NCI-H128 (cell line): Measurements from ENCODE around the gene NUAK1.

ENCODE experiments used
- DNase-seq: peaks from one replicate; lab custom pipeline; 2025; ENCODE audit not compliant: unreplicated experiment; lab: John Stamatoyannopoulos, UW

NUAK1 gene

DNA sequence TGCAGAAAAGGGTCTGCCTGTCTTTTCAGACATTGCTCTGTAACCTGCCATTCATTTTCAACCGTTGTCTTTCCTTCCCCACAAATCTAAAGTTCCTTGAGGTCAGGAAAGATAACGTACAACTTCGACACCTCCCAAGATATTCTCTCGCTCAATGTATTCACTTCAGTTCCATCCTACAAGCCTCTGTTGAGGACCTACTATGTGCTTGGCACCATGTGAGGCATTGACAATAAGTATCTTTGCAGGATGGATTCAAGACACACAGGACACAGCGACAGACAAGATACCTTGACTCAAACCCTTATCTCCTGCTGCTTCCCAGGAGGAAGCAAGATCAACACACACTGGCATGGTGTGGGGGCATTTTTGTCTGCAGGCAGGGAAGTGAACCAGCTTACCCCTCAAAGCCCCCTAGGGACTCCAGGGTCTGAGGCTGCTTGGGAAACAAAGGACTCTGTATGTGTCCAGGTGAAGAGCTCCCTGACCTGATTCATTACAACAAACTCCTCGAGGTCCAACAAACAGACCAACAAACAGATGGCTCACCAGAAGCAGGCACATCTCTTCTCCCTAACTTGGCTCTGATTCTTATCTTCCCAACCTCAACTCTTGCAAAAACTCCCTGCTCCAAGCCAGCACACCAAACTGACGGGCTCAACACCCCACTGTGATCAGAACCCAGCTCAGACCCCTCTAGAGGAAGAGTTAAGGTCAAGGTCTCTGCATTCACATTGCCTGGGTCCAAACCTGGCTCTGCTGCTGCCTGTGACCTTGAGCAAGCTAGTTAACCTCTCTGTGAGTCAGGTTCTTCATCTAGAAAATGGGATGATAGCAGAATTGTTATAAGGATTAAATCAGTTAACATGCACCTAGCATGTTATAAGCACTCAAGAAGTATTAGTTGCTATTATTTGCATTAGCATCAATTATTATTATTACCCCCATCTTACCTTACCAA, 6.3 kb downstream of the NUAK1 start:
- DNase-seq: no peak

DNA sequence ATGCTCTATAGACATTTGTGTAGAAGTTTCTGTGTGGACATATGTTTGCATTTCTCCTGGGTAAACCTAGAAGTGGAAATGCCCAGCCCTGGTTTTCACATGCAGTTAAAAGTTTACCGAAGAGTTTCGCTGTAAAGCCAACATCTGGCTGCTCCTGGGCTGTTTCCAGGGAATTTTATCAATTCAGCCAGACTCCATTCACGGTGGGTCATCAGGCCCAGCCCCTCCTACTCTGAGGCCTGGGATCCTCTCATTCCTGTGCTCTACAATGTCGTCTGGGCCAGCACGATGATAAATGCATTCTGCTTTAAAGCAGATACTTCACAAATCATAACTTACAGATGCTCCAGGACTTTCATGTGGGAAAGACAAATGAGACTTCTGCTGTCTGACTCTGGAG, 7.1 kb downstream of the NUAK1 start:
- no peak for DNase-seq

DNA sequence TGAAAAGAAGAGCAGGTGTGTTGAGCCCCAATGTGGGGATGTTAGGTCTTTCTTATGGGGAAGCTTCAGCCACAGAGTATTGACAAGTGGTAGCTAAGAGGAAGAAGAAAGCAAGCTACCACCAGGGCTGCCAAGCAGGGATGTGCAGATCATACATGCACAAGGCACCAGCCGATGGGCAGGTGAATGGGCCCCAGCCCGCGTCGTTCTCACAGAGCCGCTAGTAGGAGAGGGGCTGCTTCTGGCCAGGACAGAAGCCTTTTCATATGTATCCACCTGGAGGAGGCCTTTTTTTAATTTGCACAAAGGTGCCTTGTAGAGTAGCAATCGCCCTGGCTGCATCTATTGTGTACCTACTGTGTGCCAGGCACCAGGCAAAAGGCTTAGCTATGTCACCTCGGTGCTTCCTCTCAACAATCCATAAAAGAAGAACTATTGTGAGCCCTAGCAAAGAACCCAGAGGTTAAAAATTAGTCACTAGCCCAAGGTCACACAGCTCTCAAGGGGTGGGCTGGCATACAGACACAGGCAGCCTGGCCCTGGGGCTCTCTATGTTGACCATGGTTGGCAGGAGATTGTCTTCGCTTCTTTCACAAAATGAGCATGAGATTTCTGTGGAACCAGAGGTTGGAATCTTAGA, 8.2 kb downstream of the NUAK1 start:
- DNase-seq: no peak

DNA sequence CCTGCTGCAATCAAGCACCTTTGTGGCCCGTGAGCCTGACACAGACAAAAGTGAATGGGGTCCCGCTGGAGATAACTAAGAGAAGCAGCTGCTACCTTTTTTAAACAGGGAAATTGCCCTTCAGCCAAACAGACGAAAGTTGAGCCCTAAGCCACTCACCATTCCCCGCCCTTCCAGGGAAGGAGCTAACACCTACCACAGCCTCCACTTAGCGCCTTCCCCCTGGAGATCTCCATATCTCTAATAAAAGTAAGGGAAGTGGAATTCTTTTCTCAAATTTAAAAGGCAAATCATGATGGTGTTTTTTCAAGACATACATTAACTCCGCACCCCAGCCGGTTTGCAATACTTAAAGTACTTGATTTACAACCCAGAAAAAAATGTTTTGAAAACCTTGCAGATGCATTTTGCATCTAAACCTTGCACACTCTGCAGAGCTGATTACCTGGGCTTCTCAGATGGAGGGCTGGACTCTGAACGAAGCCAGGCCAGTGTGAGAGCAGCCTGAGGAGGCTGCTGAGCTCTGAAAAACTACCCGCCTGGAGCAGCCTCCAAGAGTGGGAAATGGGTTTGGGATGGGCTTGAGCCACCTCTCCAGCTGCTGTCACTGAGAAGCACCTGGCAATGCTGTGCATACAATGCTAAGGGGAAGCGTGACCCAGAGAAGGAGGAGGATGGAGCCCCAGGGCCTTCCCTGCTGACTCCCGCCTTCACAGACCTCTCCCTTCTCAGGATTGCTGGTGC, 10.0 kb downstream of the NUAK1 start:
- DNase-seq: peak; percentile 23

DNA sequence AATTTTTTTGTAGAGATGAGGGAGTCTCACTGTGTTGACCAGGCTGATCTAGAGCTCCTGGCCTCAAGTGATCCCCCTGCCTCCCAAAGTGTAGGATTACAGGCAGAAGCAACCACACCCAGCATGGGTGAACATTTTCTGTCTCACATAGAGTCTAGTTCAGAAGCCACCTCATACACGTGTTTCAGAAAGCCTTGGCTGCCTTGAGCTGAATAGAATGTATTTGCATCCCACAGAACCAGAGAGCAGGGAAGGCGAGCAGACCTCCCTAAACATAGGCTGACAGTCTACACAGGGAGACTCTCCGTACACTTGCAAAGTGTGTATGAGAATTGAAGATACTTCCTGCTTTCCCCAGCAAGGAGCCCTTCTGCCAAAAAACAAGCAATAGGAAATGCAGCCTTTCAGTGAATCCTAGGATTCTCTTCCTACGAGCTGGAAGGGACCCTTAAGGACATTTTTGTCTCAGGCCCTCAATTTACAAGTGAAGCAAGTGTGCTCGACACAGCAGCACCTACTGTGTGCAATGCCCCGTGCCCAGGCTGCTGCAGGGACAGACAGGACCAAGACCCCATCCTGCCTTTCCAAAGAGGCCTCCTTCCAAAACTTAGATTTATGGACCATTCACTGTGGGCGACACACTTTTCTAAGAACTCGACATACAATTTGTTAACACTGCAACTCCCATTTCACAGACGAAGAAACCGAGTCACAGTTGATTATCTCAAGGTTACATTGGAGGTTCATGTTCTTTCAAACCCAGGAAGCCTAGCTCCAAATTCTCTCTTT, 11.2 kb downstream of the NUAK1 start:
- no peak for DNase-seq

DNA sequence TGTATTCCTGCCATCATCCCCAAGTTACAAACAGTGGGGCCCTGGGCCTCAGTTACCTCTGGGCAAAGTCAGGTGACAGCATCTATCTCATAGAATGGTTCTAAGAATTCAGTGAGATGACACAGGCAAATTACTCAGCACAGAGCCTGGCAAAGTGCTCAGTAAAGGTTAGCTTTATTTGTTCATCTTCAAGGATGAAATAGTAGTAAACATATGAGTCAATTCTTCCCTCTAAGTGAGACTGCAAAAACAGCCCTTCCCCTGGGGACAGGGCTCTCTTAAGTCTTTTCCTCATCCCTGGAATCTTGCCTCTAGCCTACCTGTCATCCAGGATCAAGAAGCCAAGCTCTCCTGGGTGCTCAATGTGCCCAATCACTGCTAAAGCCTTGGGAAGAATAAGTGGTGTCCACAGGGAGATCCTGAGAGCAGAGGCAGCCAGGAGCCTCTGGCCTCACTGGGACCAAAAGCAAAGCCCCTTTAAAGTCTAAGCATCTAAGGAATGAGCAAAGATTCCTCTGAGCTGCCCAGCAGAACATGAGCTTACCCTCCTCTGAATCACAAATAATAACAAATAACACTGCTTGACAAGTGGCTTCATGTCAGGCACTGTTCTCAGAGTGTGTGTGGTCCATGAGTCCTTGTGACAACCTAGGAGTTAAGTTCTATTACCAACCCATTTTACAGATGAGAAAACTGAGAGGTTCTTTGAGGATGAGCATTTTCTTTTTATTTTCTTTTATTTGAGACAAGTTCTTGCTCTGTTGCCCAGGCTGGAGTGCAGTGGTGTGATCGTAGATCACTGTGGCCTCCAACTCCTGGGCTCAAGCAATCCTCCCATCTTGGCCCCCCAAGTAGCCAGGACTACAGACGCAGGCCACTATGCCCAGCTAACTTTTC, 12.1 kb downstream of the NUAK1 start:
- no peak for DNase-seq

DNA sequence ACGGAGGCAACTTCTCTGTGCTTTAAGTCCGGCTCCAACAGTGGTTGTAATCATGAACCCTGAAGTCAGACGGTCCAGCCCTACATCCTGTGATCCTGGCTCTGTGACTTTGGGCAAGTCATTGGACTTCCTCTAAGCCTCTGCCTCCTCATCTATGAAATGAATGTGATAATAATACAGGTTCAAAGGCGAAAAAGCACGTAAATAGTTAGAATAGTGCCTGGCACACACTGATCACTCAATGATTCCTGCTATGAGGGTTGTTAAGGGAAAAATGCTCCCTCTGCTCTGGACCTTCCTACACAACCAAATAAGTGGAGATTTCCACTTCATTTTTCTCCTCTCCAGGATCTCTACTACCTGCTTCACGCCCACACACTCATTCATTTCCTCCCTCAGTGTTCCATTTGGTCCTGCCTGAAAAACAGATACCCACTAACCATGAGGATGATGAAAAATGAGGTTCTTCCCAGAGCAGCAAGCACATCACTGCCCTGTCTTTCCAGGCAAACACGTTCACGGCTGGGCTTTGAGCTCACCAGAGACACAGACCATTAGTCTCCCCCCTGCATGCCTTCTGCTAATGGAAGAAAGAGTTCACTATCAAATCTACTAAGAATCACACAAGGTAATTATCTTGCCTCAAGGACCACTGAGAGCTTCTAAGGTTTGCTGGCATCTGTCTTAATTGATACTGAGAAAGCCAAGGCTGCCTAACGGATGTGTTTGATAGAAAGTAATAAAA, 13.2 kb downstream of the NUAK1 start:
- no peak for DNase-seq

DNA sequence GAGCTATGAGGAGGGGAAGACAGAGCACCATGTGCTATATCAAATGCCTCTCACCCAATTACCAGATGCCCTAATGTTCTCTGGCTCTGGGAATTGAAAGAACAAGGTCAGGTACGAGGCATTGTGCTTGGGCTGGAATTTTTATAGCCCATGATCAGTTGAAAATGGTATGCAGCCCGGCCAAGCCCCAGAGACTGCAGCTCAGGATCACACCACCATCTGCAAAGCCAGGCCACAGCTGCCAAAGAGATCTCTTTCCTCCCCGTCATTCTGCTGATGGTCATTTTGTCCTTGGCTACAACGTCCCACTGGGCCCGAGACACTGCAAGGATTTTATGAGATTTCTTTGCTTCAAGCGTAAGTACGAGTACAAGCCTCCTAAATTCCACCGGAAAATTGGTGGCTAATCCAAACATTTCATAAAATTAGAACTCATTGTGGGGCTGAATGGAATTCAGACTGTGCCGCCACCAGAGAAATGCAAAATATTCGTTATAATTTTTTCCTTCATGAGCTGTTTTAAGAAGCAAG, 15.1 kb downstream of the NUAK1 start:
- DNase-seq: no peak

DNA sequence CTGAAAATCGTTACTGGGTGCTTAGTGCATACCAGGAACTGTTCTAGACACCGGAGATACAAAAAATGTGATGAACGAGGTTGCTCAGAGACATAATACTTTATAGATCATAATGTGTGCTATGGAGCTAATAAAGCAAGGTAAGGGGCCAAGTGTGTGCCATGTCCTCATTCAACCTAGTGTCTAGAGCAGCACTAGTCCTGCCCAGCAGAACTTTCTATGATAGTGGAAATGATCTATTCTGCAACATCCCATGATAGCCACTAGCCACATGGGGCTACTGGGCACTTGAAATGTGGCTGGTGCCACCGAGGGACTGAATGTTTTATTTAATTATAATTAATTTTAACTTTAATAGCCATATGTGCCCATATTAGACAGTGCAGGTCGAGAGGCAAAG, 15.6 kb downstream of the NUAK1 start:
- no peak for DNase-seq

DNA sequence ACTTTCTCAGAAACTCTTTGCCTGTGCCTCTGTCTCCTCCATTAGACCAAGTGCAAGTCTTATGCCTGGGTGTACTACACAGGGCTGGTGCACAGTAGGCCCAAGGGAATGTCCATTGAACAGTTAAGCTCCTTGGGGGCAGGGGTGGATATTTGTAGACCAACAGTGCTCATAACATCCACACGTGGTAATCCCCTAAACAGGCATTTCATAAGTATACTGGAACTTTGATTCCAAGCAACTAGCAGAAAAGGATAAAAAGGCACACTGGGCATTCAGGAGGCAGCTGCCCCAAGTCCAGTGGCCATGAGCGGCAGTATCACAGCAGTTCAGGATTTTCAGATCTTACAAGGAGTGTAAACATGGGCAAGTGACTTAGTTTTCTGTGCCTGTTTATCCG, 16.8 kb downstream of the NUAK1 start:
- DNase-seq: no peak

DNA sequence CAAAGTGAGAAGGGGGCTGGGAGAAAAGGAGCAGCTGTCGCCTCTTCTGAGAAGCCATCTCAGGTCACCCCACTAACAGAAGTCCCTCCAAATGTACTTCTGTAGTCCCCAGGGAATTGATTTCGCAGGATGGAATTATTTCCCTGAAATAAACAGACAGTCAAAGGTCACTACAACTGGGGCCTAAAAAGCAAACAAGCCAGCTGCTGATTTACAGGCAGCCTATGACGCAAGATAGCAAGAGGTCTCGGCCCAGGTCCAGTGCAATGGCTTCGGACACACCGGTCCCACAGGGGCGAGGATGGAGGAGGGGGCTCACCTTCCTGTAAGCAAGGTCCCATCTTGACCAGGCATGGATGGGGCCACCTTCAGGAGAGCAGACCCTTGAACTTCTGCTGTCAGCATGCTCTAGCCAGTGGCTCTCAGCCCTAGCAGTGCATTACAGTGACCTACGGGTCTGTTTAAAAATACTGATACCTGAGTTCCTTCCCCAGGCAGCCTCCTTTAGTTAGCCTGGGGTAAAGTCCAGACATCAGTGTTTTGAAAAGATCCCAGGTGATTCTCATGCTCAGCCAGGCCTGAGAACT, 18.1 kb downstream of the NUAK1 start:
- DNase-seq: no peak

DNA sequence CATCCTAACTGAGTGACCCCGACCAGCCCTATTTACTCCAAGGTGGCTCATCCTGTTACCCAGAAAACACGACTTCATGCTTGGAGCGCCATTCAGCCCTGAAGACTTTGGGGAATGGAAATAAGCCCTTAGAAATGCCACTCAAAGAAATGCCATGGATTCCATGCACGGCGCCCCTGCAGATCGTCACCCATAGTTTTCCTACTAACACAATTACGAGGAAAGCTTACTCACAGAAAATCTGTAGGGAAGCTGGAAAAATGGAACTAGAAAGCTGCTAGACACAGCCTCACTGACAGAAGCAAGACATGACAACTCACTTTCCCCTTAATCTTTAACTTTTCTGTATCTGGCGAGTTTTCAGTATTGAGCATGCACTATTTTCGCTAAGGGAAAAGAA, 19.5 kb downstream of the NUAK1 start:
- no peak for DNase-seq

DNA sequence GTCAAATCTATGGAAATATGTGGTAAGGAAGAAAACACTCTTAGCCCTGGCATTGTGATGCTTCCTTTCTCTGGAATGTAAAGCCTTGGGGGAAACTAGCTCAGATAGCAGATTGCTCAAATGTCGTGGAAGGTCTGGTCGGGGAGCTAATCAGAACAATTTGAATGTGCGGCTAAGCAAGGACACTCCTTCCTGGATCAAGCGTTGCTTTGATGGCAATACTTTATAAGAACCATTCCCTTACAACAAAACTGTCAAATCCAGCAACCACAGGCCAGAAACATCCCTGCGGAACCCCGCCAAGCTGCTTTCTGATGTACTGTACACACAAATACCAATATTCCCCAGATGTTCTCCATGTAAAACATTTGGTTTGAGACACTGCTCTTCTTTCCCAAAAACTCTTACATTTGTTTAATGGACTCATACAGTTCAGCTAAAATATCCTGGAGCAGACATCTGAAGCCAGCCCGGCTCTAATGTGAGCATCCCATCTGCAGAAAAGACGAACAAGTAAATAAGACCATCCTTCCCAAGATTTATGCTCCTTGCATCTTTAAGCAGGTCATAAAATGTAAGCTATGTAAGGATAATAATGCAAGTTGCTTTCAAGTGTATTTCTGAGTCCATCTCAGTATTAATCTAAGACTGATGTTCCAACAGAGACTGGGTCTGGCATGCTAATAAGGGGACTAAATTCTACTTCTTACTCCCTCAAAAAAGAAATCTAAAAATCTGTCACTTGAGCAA, 20.2 kb downstream of the NUAK1 start:
- DNase-seq: no peak

DNA sequence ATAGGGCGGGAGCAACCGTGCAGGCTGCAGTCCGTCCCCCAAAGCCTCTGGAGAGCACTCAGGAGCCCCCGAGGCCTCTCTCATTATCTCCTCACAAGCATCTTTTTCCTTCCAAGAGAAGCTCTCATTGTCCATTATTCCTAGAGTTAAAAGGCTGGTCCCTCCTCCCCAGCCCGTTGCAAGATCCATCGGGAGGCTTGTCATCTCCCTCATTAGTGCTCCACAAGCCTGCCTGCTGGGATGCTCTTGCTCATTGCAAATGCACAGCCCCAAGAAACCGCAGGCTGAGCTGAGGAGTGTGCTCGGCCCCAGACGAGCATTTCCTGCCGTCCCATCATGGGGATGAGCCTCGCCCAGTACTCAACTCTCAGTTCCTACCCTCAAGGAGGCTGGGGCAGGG, 23.3 kb downstream of the NUAK1 start:
- no peak for DNase-seq

DNA sequence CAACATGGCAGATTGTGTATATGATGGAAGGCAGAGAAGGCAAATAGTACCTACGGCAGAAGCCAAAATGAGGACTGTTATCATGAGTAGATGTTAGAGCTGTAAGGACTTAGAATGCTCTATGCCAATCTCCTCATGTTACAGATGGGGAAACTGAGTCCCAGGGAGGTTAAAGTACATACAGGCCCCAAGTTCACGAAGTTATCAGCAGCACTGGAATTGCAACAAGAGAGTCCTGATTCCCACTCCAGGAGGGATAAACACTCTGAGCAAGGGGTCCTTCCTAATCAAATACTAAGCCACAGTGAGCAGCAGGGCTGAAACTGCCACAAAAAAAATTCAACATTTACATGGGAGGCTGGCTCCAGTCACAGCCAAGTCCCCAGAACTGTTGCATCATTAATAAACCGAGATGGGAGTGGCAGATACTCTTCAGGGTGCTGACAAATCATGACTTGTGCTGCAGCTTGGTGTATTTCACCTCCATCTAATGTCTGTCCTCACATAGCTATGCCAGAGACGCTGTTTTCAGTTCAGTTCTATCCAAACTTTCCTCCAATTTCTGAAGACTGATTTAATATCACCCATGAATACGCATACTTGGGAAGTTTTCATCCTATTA, 24.2 kb downstream of the NUAK1 start:
- no peak for DNase-seq

DNA sequence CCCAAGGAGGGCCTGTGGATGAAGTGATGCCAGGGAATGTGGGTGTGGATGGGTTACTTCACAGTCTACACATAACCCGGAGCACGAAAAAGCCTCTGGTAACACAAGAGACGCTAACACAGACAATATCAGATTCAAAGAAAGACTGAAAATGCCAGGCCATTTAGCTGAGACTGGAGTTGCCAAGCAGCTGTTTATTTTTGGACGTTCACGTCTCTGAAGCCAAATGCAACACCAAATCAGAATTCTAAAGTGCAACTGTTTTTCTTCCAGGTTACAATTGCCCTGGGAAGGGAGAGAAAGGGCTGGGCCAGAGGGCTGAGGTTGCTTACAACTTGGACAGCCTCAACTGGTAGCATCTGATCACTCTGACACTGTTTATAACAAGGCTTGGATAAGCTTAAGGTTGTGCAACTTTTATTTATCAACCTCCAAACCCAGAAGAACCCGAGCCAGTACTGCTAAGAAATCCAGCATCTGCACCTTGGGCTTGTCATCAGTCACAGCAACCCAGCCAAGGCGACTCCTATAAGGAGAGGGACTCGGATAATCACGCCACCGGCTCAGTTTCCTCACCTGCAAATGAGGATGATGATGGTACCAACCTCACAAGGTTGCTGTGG, 24.8 kb downstream of the NUAK1 start:
- no peak for DNase-seq

DNA sequence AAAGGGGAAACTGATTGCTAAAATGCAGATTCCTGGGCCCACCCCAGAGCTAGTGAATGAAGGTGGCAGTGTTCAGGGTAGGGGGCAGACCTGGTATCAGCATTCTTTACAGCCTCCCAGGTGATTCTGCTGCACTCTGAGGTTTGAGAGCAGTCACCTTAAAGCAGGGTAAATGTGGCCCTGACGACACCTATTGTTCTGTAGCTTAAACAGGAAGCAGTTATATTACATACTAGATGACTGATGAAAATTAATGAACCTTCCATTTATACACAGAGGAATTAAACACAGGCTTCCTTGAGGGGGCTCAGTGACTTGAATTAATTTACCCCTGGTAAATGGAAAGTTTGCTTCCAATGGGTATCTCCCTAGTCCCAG, 25.3 kb downstream of the NUAK1 start:
- DNase-seq: no peak
